Stimulated activated CD4-positive, alpha-beta T cell treated with anti-CD3 and anti-CD28 coated beads, Interleukin-2, amount 100 ng/mL, for 48 hours (primary cell): ENCODE data around the gene OR2F1.
"Not testable (repeated sequence)": the region's sequence is repeated elsewhere in the genome, so short reads cannot be mapped to it uniquely, and the experiment has no call there.

Source experiments
- DNase-seq, 2 donors: peaks; one replicate each; pipeline ENCODE4 v3.0.0-alpha.2; 2020

The OR2F1 gene

GRCh38 chr7:143958781-143959180 is 4.1 kb downstream of the OR2F1 start:
- no peak for DNase-seq

- DNase-seq = no peak
Observed at GRCh38 chr7:143960813-143961610, 6.4 kb downstream of the OR2F1 start.

GRCh38 chr7:143965280-143965679 is 10.6 kb downstream of the OR2F1 start:
- no peak for DNase-seq

DNA sequence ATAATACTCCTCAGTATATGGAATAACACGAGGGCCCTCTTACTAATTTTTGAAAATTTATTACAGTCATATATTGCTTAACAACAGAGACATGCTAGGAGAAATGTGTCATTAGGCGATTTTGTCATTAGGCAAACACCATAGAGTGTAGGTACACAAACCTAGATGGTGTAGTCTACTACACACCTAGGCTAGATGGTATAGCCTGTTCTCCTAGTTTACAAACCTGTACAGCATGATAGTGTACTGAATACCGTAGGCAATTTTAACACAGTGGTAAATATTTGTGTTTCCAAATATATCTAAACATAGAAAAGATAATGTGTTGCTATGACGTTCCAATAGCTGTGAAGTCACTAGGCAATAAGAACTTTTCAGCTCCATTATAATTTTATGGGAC is 12.8 kb downstream of the OR2F1 start:
- DNase-seq = no peak

DNA sequence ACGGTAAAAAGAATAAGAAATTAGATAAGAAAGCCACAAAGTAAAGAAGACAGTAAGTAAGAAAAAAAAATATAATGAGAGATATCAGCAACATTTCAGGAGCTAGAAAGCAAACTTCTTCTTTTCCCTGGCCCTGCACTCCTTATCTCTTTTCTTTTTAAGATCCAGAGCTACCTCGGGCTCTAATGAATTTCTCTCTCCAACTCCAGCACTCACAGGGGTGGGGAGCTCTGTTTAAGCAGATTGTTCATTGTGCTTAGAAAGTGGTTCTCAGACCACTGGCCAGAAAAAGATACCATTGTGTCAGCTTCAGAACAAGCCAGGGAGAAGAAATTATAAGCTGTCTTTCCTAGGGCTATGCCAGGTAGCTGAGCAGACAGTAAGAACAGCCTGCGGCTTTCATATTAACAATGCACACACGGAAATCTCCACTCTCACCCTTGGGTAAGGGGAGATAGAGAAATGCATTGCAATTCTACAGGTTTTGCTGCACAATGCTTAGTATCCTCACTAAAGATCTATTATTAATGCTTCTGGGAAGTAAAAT is 19.3 kb downstream of the OR2F1 start:
- no peak for DNase-seq

GRCh38 chr7:143974459-143974858 is 19.8 kb downstream of the OR2F1 start:
- DNase-seq = no peak

- no peak for DNase-seq
Observed at GRCh38 chr7:143975617-143976016, 21.0 kb downstream of the OR2F1 start.

DNA sequence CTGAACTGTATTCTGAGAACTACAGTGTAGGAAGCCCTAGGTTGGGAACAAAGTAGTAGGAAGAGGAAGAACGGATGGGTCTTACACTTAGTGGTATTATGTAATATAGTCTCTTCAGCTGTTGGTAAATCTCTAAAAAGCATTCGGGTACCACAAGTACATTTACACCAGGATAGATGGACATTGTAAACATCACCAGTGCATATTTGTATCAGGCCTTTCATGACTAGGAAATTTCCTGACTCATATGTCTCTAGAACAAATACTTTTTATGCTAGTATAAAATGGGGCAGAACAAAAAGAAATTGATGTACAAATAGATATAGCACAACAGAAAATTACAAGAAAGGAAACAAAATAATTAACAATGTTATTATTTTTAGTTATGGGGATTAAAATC is 23.9 kb downstream of the OR2F1 start:
- no peak for DNase-seq

DNA sequence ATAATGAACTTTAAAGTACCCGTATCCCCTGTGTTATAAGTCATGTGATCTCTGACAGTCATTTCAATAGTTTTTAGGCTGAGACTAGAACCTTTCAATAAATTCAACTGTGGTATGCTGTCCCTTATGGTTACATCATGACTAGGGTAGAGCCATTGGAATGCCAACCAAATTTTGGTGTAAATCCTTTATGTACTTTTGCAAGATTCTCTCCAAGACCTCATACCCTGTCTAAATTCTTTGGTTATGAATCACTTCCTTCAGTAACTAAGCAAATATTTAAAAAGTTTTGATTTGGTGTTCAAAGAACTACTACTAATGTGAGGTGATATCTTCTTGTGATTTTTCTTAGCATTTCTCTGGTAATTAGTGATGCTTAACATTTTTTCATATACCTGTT is 24.7 kb downstream of the OR2F1 start:
- DNase-seq = no peak

- DNase-seq = no peak
Observed at GRCh38 chr7:143979998-143980397, 25.4 kb downstream of the OR2F1 start.

- DNase-seq = no peak
Observed at GRCh38 chr7:143980746-143981510, 26.3 kb downstream of the OR2F1 start.

DNA sequence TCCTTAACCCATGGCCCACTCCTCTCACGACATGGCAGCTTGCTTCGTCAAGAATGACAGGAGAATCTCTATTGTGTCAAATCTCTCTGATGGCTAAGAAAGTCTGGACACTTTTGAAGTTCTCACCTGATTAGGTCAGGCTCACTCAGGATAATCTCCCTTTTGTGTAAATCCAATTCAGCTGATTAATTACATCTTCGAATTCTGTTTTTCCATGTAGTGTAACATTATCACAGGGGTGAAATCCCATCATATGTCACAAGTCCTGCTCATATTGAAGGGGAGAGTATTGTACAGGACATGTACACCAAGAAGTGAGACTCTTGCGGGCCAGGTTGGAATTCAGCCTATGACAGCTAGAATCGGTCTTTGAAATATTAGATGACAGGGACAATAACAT is 29.3 kb downstream of the OR2F1 start:
- DNase-seq = no peak

DNA sequence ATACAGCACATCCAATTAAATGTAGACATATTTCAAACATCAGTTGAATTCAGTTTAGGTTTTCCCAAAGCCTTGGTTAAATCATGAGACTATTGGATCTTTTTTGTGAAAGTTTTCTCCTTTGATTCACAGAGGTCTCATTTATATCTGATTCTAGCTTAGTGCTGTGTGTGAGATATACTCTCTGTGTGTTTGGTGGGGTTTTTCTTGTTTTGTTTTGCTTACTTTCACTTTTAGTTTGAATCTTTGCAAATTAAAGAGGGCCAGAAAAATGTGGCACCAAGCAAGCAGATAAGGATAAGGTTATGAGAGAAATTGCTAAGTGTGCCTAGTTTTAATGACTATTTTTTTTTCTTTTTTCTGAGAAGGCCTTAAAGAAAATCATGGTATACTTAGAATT is 32.9 kb downstream of the OR2F1 start:
- DNase-seq = no peak

DNA sequence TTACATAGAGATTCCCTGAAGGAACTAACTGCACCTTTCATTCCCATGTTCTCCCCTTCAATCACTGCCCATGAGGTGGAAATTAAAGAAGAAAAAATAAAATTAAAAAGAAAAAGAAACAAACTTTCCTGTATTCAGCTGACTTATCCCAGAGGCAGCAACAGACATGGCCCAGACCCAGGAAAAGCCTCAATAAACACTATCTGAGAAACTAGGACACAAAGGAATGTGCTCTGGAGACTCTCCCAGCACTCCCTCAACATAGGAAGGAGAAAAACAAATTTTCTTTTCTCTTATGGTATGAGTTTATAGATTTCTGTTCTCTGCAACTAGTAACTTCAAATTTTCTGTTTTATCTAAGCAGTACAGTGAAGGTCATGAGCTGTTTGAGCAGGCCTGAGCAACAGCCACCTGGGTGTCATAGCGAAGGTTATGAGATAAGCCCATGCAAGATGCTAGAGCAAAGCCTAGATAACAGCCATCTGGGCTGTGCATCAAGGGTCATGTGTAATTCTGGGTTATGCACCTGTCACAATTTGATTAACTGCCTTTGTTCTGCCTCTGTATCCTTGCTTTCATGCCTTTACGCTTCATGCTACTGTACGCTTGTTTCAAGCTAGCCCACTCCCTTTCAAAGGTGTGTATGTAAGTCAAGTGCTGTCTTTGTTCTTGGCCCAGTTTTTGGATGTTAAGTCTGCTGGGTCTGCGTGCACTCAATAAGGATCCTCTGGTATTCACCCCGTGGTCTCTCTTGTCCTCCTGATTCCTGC is 34.5 kb downstream of the OR2F1 start:
- no peak for DNase-seq

DNA sequence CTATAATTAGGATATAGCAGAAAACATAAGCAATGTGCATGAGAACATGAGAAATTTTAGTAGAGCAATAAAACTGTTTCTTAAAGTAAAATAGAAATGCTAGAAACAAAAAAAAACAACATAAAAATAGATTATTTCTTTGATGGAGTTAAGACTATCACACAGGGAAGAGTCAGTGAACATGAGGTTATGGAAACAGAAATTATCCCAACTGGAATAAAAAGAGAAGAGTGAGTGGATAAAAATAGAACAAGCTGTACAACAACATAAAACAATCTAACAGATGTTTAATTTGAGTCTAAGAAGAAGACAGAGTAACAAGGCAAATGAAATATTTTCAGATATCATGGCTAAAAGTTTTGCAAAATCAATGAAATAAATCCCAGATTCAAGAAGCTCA is 38.0 kb downstream of the OR2F1 start:
- DNase-seq = no peak

DNA sequence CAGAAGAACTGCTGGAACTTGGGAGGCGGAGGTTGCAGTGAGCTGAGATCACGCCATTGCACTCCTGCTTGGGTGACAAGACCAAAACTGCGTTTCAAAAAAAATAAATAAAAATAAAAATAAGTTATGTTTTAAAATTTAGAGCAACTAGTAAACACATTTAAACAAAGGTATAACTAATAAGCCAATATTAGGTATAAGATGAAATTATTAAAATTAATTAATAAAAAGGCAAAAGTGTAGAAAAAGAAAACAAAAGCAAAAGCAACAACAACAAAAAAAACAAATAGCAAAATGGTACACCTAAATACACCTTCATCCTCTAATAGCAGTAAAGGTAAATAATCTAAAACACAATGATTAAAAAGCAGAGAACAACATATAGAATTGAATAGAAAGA is 39.3 kb downstream of the OR2F1 start:
- no peak for DNase-seq

DNA sequence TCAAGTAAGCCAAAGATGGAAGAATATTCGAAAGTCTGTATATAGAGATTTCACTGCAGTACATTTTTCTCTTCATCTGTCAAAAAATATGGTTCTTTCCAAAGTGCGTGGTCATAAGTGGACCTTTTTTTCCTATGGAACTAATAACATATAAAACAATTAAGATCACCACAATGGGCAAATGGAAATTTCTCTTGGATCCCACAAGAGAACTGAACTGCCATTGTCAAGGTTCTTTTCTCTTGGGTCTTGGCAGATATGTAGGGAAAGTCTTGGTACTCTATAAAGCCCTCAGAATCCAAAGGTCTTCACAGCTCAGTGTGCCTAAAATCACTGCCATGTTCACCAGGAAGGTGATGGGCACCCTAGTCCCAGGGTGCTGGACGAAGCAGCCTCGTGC is 45.4 kb downstream of the OR2F1 start, which contains the start of gene OR6B1:
TSS of gene OR6B1 (plus strand) at position 301 of the 400 bp plus-strand sequence. CDS start 3,677 bp downstream, outside the sequence.
- no peak for DNase-seq

- no peak for DNase-seq
Observed at GRCh38 chr7:144001543-144001942, 46.9 kb downstream of the OR2F1 start.

DNA sequence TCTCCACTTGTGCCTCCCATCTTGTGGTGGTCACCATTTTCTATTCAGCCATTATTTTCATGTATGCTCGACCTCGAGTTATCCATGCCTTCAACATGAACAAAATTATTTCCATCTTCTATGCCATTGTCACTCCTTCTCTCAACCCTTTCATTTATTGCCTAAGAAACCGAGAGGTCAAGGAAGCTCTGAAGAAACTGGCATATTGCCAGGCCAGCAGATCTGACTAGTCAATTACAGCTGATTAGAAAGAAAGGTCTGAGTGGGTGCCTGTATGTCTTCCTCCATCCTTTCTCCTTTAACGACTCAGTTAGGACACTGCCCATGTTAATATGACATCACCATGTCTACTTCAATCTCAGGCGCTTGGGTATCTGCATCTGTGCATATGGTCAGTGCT is 50.1 kb downstream of the OR2F1 start:
- DNase-seq = no peak

GRCh38 chr7:144006029-144006691 is 51.5 kb downstream of the OR2F1 start:
- no peak for DNase-seq

- DNase-seq = no peak
Observed at GRCh38 chr7:144006692-144007042, 52.0 kb downstream of the OR2F1 start.

DNA sequence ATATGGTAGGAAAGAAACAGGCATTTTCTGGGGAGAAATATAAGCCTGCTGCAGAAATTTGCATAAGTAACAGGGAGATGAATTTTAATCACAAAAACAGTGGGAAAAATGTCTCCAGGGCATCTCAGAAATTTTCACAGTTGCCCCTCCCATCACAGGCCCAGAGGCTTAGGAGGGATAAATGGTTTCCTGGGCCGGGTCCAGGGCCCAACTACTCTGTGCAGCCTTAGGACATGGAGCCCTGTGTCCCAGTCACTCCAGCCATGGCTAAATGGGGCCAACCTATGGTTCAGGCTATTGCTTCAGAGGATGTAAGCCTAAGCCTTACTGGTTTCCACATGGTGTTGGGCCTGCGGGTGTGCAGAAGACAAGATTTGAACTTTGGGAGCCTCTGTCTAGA is 54.7 kb downstream of the OR2F1 start:
- DNase-seq = no peak

DNA sequence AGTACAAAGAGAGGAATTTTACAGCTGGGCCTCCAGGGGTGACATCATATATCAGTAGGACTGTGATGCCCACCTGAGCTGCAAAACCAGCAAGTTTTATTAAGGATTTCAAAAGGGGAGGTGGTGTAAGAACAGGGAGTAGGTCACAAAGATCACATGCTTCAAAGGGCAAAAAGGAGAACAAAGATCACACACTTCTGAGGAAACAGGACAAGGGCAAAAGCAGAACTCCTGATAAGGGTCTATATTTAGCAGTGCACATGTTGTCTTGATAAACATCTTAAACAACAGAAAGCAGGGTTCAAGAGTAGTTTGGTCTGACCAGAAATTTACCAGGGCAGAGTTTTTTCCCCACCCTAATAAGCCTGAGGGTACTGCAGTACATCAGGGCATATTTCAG is 55.4 kb downstream of the OR2F1 start:
- not testable (repeated sequence) for DNase-seq
